ENCODE data around the gene TRAF3IP1.
A peak's percentile ranks its signal among the peaks of the same experiment; 100 is the strongest.
"Not testable (repeated sequence)": the region's sequence is repeated elsewhere in the genome, so short reads cannot be mapped to it uniquely, and the experiment has no call there.

The TRAF3IP1 gene

GRCh38 chr2:238382381-238382781, 62.1 kb downstream of the TRAF3IP1 start:
- peak; percentile 67 for DNase-seq

- DNase-seq: no peak
These were observed 62.8 kb downstream of the TRAF3IP1 start for GRCh38 chr2:238383135-238383534.

GRCh38 chr2:238383743-238384380, 63.5 kb downstream of the TRAF3IP1 start:
- DNase-seq: no peak

- DNase-seq: peak; percentile 71
These were observed 67.0 kb downstream of the TRAF3IP1 start for GRCh38 chr2:238387332-238387731.

- no peak for DNase-seq
These were observed 68.5 kb downstream of the TRAF3IP1 start for GRCh38 chr2:238388794-238389193.

- DNase-seq: no peak
These were observed 69.8 kb downstream of the TRAF3IP1 start for GRCh38 chr2:238389988-238390589.

GRCh38 chr2:238391042-238391689, 70.8 kb downstream of the TRAF3IP1 start:
- DNase-seq: no peak

- no peak for DNase-seq
These were observed 76.3 kb downstream of the TRAF3IP1 start for GRCh38 chr2:238396663-238397062.

- no peak for DNase-seq
These were observed 77.0 kb downstream of the TRAF3IP1 start for GRCh38 chr2:238397356-238397755.

GRCh38 chr2:238398577-238398976, 78.3 kb downstream of the TRAF3IP1 start:
- DNase-seq: no peak

GRCh38 chr2:238399094-238399493, 78.8 kb downstream of the TRAF3IP1 start:
- no peak for DNase-seq

GRCh38 chr2:238401551-238401950, 81.2 kb downstream of the TRAF3IP1 start:
- no peak for DNase-seq

- no peak for DNase-seq
These were observed 83.5 kb downstream of the TRAF3IP1 start for GRCh38 chr2:238403632-238404405.

GRCh38 chr2:238404406-238405216, 84.3 kb downstream of the TRAF3IP1 start:
- no peak for DNase-seq

GRCh38 chr2:238405217-238405555, 84.9 kb downstream of the TRAF3IP1 start:
- not testable (repeated sequence) for DNase-seq

GRCh38 chr2:238406221-238406997, 86.1 kb downstream of the TRAF3IP1 start:
- DNase-seq: no peak

- DNase-seq: no peak
These were observed 86.6 kb downstream of the TRAF3IP1 start for GRCh38 chr2:238406998-238407285.

GRCh38 chr2:238407566-238407965, 87.2 kb downstream of the TRAF3IP1 start:
- no peak for DNase-seq

GRCh38 chr2:238408615-238409340, 88.5 kb downstream of the TRAF3IP1 start:
- DNase-seq: no peak

- no peak for DNase-seq
These were observed 89.3 kb downstream of the TRAF3IP1 start for GRCh38 chr2:238409341-238410199.

All from hematopoietic multipotent progenitor cell treated with erythropoietin and hydrocortisone succinate and interleukin-3 and kit ligand, for 4 days (in vitro differentiated cells).